GM12878 (cell line): ENCODE results near the gene GRK7. TPM values are rescaled to one million over a fixed set of nuclear protein-coding genes. Genes with fewer than 3 reads are reported as not detected.

ENCODE experiments used
- ATAC-seq: fragments of 200-7000 bp; cut with Tn5 transposase; 3 replicates; pipeline ENCODE4 v1.9.1; 2020; ENCODE audit warnings: mild to moderate bottlenecking, moderate library complexity
- BruUV-seq: library from RNA; stranded (reverse); fragments of 400-500 nt; replicated peaks from 2 replicates; lab custom pipeline; 2021; lab: Mats Ljungman, UMichigan
- CTCF ChIA-PET: fragments of 300-600 bp; sonication (Branson Sonifier 250); formaldehyde crosslinking; extraction: SDS; loops from one replicate; lab custom pipeline; 2021; ENCODE audit warnings: inconsistent platforms; lab: Yijun Ruan, JAX
- POLR2A ChIA-PET: fragments of 350-600 bp; formaldehyde crosslinking; extraction: SDS; loops from one replicate; lab custom pipeline; 2021; ENCODE audit warnings: inconsistent platforms; lab: Charles Lee
- RAD21 ChIA-PET: fragments of 300-600 bp; sonication (Branson Sonifier 250); formaldehyde crosslinking; loops from one replicate; lab custom pipeline; 2023; ENCODE audit warnings: antibody characterized with exemption; ENCODE audit not compliant: unreplicated experiment; lab: Charles Lee
- SMC1A ChIA-PET: fragments of 300-600 bp; sonication (Branson Sonifier 250); formaldehyde crosslinking; loops from one replicate; lab custom pipeline; 2023; ENCODE audit not compliant: unreplicated experiment, uncharacterized antibody; lab: Charles Lee
- DNase-seq: peaks from one replicate; pipeline ENCODE4 v3.0.0-alpha.2; 2011; ENCODE audit warnings: low read depth, low spot score
- FAIRE-seq: peaks from 3 replicates; lab custom pipeline; 2011; peaks lifted over from hg19 to GRCh38; lab: Jason Lieb, UNC
- H2AFZ ChIP-seq: 2 replicates; pipeline ENCODE4 v1.6.0; 2011; ENCODE audit warnings: low read depth, low read length, control low read depth; ENCODE audit not compliant: control insufficient read depth
- H3K27ac ChIP-seq: 2 replicates; pipeline ENCODE4 v1.5.1; 2011; ENCODE audit warnings: control low read depth; ENCODE audit not compliant: control insufficient read depth, insufficient read depth
- H3K27me3 ChIP-seq, 2 experiments: replicated peaks in 1 of 2; 2 replicates each; pipeline versions ENCODE4 v1.6.0 to v1.6.1; 2011; ENCODE audit warnings: low read length in 1 of 2; ENCODE audit not compliant: control insufficient read depth in 2 of 2, insufficient read depth in 2 of 2
- H3K36me3 ChIP-seq, 2 experiments: 2 replicates each; pipeline ENCODE4 v1.5.1; 2011; ENCODE audit warnings: low read length in 1 of 2; ENCODE audit not compliant: control insufficient read depth in 2 of 2, insufficient read depth in 2 of 2
- H3K4me1 ChIP-seq: 2 replicates; pipeline ENCODE4 v1.6.1; 2011; ENCODE audit warnings: mild to moderate bottlenecking, low read length, moderate library complexity, mixed read lengths; ENCODE audit not compliant: control insufficient read depth, insufficient read depth
- H3K4me2 ChIP-seq: 2 replicates; pipeline ENCODE4 v1.6.0; 2011; ENCODE audit warnings: control low read depth; ENCODE audit not compliant: control insufficient read depth, insufficient read depth
- H3K4me3 ChIP-seq: fragments of 200-600 bp; sonication (generic); 2 replicates; pipeline ENCODE4 v1.5.1; 2016
- H3K79me2 ChIP-seq: 2 replicates; pipeline ENCODE4 v1.6.0; 2011; ENCODE audit warnings: low read length; ENCODE audit not compliant: control insufficient read depth, insufficient read depth
- H3K9ac ChIP-seq: 2 replicates; pipeline ENCODE4 v1.8.0; 2011; ENCODE audit warnings: low read length, control low read depth, mixed read lengths; ENCODE audit not compliant: control insufficient read depth, insufficient read depth
- H3K9me3 ChIP-seq: replicated peaks from 3 replicates; pipeline ENCODE4 v1.5.1; 2011; ENCODE audit warnings: mild to moderate bottlenecking, low read length; ENCODE audit not compliant: control insufficient read depth, insufficient read depth
- H4K20me1 ChIP-seq: 2 replicates; pipeline ENCODE4 v1.6.0; 2011; ENCODE audit not compliant: control insufficient read depth, insufficient read depth
- BHLHE40 ChIP-seq, 2 experiments: fragments of 450-650 bp in 1 of 2; IDR thresholded peaks; 2 replicates each; pipeline ENCODE4 v1.6.1; 2011 to 2017; ENCODE audit warnings: low read depth in 2 of 2, borderline replicate concordance in 1 of 2, improper control_type of control experiment in 1 of 2, low read length in 1 of 2, mild to moderate bottlenecking in 1 of 2
- CBX3 ChIP-seq: fragments of 200-600 bp; sonication (generic); IDR thresholded peaks from 2 replicates; pipeline ENCODE4 v1.6.1; 2016; ENCODE audit warnings: low read depth, borderline replicate concordance
- CHD2 ChIP-seq: IDR thresholded peaks from 2 replicates; pipeline ENCODE4 v1.6.1; 2011; ENCODE audit warnings: low read depth, low read length, improper control_type of control experiment, borderline replicate concordance
- FOXM1 ChIP-seq: IDR thresholded peaks from 2 replicates; pipeline ENCODE4 v1.6.1; 2012; ENCODE audit warnings: low read depth, mild to moderate bottlenecking, inconsistent platforms, low read length, moderate library complexity
- JUND ChIP-seq: IDR thresholded peaks from 2 replicates; pipeline ENCODE4 v1.6.1; 2012; ENCODE audit warnings: low read depth, mild to moderate bottlenecking, low read length, improper control_type of control experiment, moderate library complexity
- KDM1A ChIP-seq: fragments of 200-600 bp; sonication (generic); IDR thresholded peaks from 2 replicates; pipeline ENCODE4 v1.6.1; 2016; ENCODE audit warnings: borderline replicate concordance
- NR2C2 ChIP-seq: IDR thresholded peaks from 2 replicates; pipeline ENCODE4 v1.6.1; 2011; ENCODE audit warnings: borderline replicate concordance, low read depth; ENCODE audit not compliant: control insufficient read depth, insufficient read length
- RELA ChIP-seq: fragments of 450-650 bp; IDR thresholded peaks from 2 replicates; pipeline ENCODE4 v1.8.0; 2014; ENCODE audit warnings: borderline replicate concordance; ENCODE audit not compliant: partially characterized antibody
- RFX5 ChIP-seq: IDR thresholded peaks from 2 replicates; pipeline ENCODE4 v1.6.1; 2011; ENCODE audit warnings: low read depth, low read length, improper control_type of control experiment
- ZNF274 ChIP-seq: IDR thresholded peaks from one replicate; pipeline ENCODE4 v1.8.0; 2011; ENCODE audit not compliant: insufficient read length, insufficient read depth
- WGBS: methylation state at CpG from one replicate; pipeline ENCODE4 v1.1.6; 2016; ENCODE audit warnings: low lambda C conversion rate; ENCODE audit not compliant: insufficient replicate concordance, insufficient coverage; ENCODE audit errors: missing lambda C conversion rate; 5-methylcytosine and 5-hydroxymethylcytosine counted together
- in situ Hi-C: fragments of 300-500 bp; cut with MboI; formaldehyde crosslinking; loops from 9 replicates; pipeline ENCODE4 v1.14.3; 2018; ENCODE audit warnings: mixed read lengths
- intact Hi-C: fragments of 100-400 bp; cut with micrococcal nuclease; formaldehyde crosslinking; loops from one replicate; pipeline ENCODE4 v1.14.2; 2022; ENCODE audit not compliant: unreplicated experiment
- polyA plus RNA-seq, 11 experiments: library from polyadenylated mRNA; depleted of rRNA in 4 of 11; unstranded in 6 of 11; stranded (reverse) in 5 of 11; fragments of >200 nt; fragmentation: Nextera tagmentation in 4 of 11; fragmentation: Illumina TruSeq in 1 of 11; extraction: Ambion mirVana in 4 of 11; extraction: Trizol in 1 of 11; gene quantifications; 1 replicate in 1 of 11; 2 replicates in 10 of 11; pipeline versions ENCODE4 v1.2.1 to v1.2.3, GENCODE V29; 2011 to 2016; ENCODE audit warnings: inconsistent platforms in 2 of 11, missing spikeins in 2 of 11, low read depth in 1 of 11
- total RNA-seq, 4 experiments: library from RNA; depleted of rRNA in 3 of 4; stranded (reverse); fragments of >200 nt in 3 of 4; fragmentation: Illumina TruSeq in 1 of 4; extraction: Trizol in 1 of 4; gene quantifications; 2 replicates each; pipeline versions ENCODE4 v1.2.1 to v1.2.3, GENCODE V29; 2013 to 2021
- TF ChIP-seq, protein P1 (sequence below): IDR thresholded peaks from 2 replicates; pipeline ENCODE4 v1.6.1; 2012; ENCODE audit warnings: low read depth, low read length, improper control_type of control experiment

GRK7 gene
- total and polyA plus RNA-seq, 10 of the 15 experiments (the other 5 are each of a cell fraction or from before 2014, with no cell fraction given), result not detected

GRCh38 chr3:141764465-141764864 is 1.3 kb downstream of the GRK7 start:
- no peak overlapping the region for H3K27ac ChIP-seq
- BruUV-seq, result no TSS peak
- 23% methylated on average over 1 of the region's 1 CpG for WGBS
- H2AFZ ChIP-seq, result no peak overlapping the region
- H3K4me1 ChIP-seq, result no peaks in the 10 kb centered on the region
- no peak for TF ChIP-seq ZNF274
- TF ChIP-seq BHLHE40 (IDR thresholded peaks at IDR 0.05; ENCODE audit: borderline replicate concordance in 1 of 2, low read depth in 2 of 2, low read length in 1 of 2), result no peak
- TF ChIP-seq KDM1A, result no peak
- TF ChIP-seq, protein P1, sequence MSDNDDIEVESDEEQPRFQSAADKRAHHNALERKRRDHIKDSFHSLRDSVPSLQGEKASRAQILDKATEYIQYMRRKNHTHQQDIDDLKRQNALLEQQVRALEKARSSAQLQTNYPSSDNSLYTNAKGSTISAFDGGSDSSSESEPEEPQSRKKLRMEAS, result no peak
- no peak for TF ChIP-seq FOXM1
- no peak for TF ChIP-seq NR2C2
- TF ChIP-seq CBX3, result no peak
- TF ChIP-seq CHD2, result no peak
- ChIA-PET POLR2A (no interaction called here), RAD21 (no interaction called here), SMC1A (no interaction called here), CTCF (no interaction called here)
- no peaks in the 10 kb centered on the region for H3K36me3 ChIP-seq
- H3K27me3 ChIP-seq, result no peaks in the 10 kb centered on the region; a peak in 1 of 4 replicates
- in situ Hi-C loops, result no loop called here
- H3K9ac ChIP-seq, result no peak overlapping the region
- no peak overlapping the region for H3K4me2 ChIP-seq
- H3K4me3 ChIP-seq, result no peak overlapping the region
- no peaks in the 10 kb centered on the region for H3K79me2 ChIP-seq
- ATAC-seq (no peak), DNase-seq (no peak), FAIRE-seq (no peak)
- no peaks in the 10 kb centered on the region for H4K20me1 ChIP-seq
- intact Hi-C loops, result no loop called here
- no peaks in the 10 kb centered on the region for H3K9me3 ChIP-seq

DNA sequence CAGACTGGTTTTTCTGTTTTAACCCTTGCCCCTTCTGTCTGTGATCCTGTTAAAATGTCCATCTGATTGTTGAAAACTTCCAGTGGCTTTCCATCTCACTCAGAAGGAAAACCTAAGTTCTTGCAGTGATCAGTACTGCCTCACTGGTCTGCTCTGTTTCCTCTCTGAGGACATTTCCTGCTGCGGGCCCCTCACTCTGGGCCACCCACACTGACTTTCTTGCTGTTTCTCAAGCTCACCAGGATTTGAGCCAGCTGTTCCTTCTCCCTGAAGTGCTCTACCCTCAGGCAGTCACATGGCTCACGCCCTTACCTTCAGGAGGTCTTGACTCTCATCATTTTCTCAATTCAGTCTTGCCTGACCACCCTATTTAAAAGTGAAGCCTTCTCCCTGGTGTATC is 1.8 kb downstream of the GRK7 start:
- Histone ChIP-seq H3K4me2 (no peak overlapping the region), H2AFZ (no peak overlapping the region), H3K4me3 (no peak overlapping the region), H3K27ac (no peak overlapping the region), H3K79me2 (no peaks in the 10 kb centered on the region), H4K20me1 (no peaks in the 10 kb centered on the region), H3K36me3 (no peaks in the 10 kb centered on the region), H3K9me3 (no peaks in the 10 kb centered on the region), H3K27me3 (no peaks in the 10 kb centered on the region; a peak in 1 of 4 replicates), H3K4me1 (no peaks in the 10 kb centered on the region), H3K9ac (no peak overlapping the region)
- FAIRE-seq (no peak), DNase-seq (no peak), ATAC-seq (no peak)
- ChIA-PET SMC1A (no interaction called here), POLR2A (no interaction called here), RAD21 (no interaction called here), CTCF (interaction anchor here (0.5 kb wide), 1 partner anchor 96 kb away, joined by 3 read pairs; no protein-coding TSS in a partner anchor)
- in situ Hi-C loops, result no loop called here
- TF ChIP-seq RELA, result no peak
- no peak for TF ChIP-seq RFX5
- no peak for TF ChIP-seq JUND
- BruUV-seq, result no TSS peak
- intact Hi-C loops, result no loop called here
- WGBS, result 63% methylated on average over 2 of the region's 2 CpGs
